Trophoblast cell (in vitro differentiated cells and primary cell): ENCODE results near the gene EXOSC2.
"Not testable (repeated sequence)": the region's sequence is repeated elsewhere in the genome, so short reads cannot be mapped to it uniquely, and the experiment has no call there.

Experiments
- DNase-seq, 2 donors: peaks; one replicate each; pipeline ENCODE4 v3.0.0-alpha.2; 2016
- H2AFZ ChIP-seq: 2 replicates; pipeline ENCODE4 v1.6.1; 2013; ENCODE audit warnings: low read length, moderate library complexity, mild to moderate bottlenecking; ENCODE audit not compliant: insufficient read depth, poor library complexity
- H2AK5ac ChIP-seq: 2 replicates; pipeline ENCODE4 v1.6.1; 2013; ENCODE audit warnings: mild to moderate bottlenecking, low read length
- H2BK120ac ChIP-seq: 2 replicates; pipeline ENCODE4 v1.6.1; 2013; ENCODE audit warnings: low read length, mild to moderate bottlenecking, moderate library complexity; ENCODE audit not compliant: insufficient read depth, poor library complexity
- H2BK12ac ChIP-seq: 2 replicates; pipeline ENCODE4 v1.6.1; 2013; ENCODE audit warnings: mild to moderate bottlenecking, low read length, moderate library complexity
- H2BK5ac ChIP-seq: 2 replicates; pipeline ENCODE4 v1.6.1; 2013; ENCODE audit warnings: low read length, low read depth, moderate library complexity, mild to moderate bottlenecking; ENCODE audit not compliant: poor library complexity
- H3K14ac ChIP-seq: 2 replicates; pipeline ENCODE4 v1.6.1; 2013; ENCODE audit warnings: mild to moderate bottlenecking, low read length
- H3K18ac ChIP-seq: 2 replicates; pipeline ENCODE4 v1.6.1; 2013; ENCODE audit warnings: mild to moderate bottlenecking, low read length
- H3K23ac ChIP-seq: 2 replicates; pipeline ENCODE4 v1.6.1; 2013; ENCODE audit warnings: low read length
- H3K27ac ChIP-seq: 2 replicates; pipeline ENCODE4 v1.5.1; 2013; ENCODE audit warnings: low read depth, mild to moderate bottlenecking, inconsistent platforms, low read length, moderate library complexity
- H3K27me3 ChIP-seq: 2 replicates; pipeline ENCODE4 v1.6.1; 2013; ENCODE audit warnings: inconsistent platforms, mild to moderate bottlenecking, low read length, moderate library complexity; ENCODE audit not compliant: insufficient read depth
- H3K36me3 ChIP-seq, 2 experiments: 1 replicate in 1 of 2; 2 replicates in 1 of 2; pipeline ENCODE4 v1.6.1; 2013; ENCODE audit warnings: low read length in 2 of 2, mild to moderate bottlenecking in 2 of 2, moderate library complexity in 1 of 2; ENCODE audit not compliant: insufficient read depth in 2 of 2, control insufficient read depth in 1 of 2
- H3K4ac ChIP-seq: 2 replicates; pipeline ENCODE4 v1.6.1; 2013; ENCODE audit warnings: low read depth, mild to moderate bottlenecking, low read length, moderate library complexity
- H3K4me1 ChIP-seq, 2 experiments: 1 replicate in 1 of 2; 2 replicates in 1 of 2; pipeline ENCODE4 v1.6.1; 2013; ENCODE audit warnings: low read length in 2 of 2, mild to moderate bottlenecking in 2 of 2, moderate library complexity in 1 of 2; ENCODE audit not compliant: insufficient read depth in 2 of 2, control insufficient read depth in 1 of 2
- H3K4me2 ChIP-seq: 2 replicates; pipeline ENCODE4 v1.6.1; 2013; ENCODE audit warnings: inconsistent platforms, mild to moderate bottlenecking, low read length, moderate library complexity
- H3K4me3 ChIP-seq: 2 replicates; pipeline ENCODE4 v1.5.1; 2013; ENCODE audit warnings: mild to moderate bottlenecking, low read depth, low read length, inconsistent platforms
- H3K79me1 ChIP-seq: one replicate; pipeline ENCODE4 v1.6.1; 2013; ENCODE audit warnings: low read length
- H3K79me2 ChIP-seq: 2 replicates; pipeline ENCODE4 v1.6.1; 2013; ENCODE audit warnings: low read length, mild to moderate bottlenecking; ENCODE audit not compliant: control insufficient read depth, insufficient read depth, poor library complexity
- H3K9ac ChIP-seq: 2 replicates; pipeline ENCODE4 v1.6.1; 2013; ENCODE audit warnings: mild to moderate bottlenecking, low read length
- H3K9me3 ChIP-seq: 2 replicates; pipeline ENCODE4 v1.6.1; 2013; ENCODE audit warnings: low read depth, mild to moderate bottlenecking, control low read depth, inconsistent platforms, low read length; ENCODE audit not compliant: insufficient read depth
- H4K12ac ChIP-seq: 2 replicates; pipeline ENCODE4 v1.6.1; 2013; ENCODE audit warnings: low read depth, mild to moderate bottlenecking, low read length, moderate library complexity
- H4K8ac ChIP-seq: 2 replicates; pipeline ENCODE4 v1.6.1; 2013; ENCODE audit warnings: low read depth, mild to moderate bottlenecking, low read length, moderate library complexity
- H4K91ac ChIP-seq: one replicate; pipeline ENCODE4 v1.6.1; 2013; ENCODE audit warnings: low read depth, mild to moderate bottlenecking, low read length, moderate library complexity
- WGBS: extraction: QIAGEN DNeasy Blood & Tissue Kit; methylation state at CpG from one replicate; pipeline ENCODE4 v1.1.7; 2013; ENCODE audit warnings: missing lambda C conversion rate; ENCODE audit not compliant: insufficient read length, insufficient coverage; ENCODE audit errors: extremely low coverage; 5-methylcytosine and 5-hydroxymethylcytosine counted together

The EXOSC2 gene

DNA sequence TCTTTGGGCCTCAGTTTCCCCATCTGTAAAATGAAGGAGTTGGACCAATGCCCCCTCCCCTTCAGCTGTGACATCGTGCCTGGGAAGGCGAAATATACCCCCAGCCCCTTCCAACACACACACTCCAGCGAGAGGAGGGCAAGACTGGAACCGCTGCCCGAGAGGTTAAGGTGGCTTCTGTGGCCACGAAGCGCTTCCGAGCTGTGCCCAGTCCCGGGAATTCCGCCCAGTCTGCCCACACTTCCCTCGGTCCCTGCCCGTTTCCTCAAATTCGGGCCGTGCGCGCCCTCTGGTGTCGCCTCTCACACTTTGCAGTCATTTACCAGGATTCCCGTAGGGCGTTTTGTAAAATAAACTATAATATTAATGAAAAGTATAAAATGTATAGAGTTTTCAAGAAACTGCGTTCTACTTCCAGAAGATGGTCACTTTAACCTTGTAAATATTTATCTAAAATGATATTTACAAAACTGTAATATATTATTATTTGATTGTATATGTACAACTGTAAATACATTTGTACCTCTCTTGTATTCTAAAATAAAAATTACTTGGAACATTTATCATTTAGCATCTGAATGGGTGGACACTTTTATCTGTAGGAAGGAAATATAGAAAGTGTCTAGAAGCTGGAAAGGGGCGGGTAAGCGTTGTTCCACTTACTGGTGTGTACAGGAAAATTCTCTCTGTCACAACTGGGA is 11.0 kb upstream of the EXOSC2 start:
- Histone ChIP-seq H2AFZ (no peak overlapping the region), H3K4me2 (peak overlapping the region; percentile 100), H3K79me2 (no peaks in the 10 kb centered on the region), H3K4ac (no peak overlapping the region), H3K79me1 (no peaks in the 10 kb centered on the region), H3K27me3 (peaks cover 22% of the 10 kb centered on the region), H4K91ac (no peak overlapping the region), H2BK120ac (no peak overlapping the region), H4K12ac (no peak overlapping the region), H3K27ac (no peak overlapping the region), H3K4me1 (peaks cover 12 to 13% of the 10 kb centered on the region in 2 experiments), H3K9me3 (peaks cover 3% of the 10 kb centered on the region), H3K4me3 (no peak overlapping the region), H2AK5ac (no peak overlapping the region), H4K8ac (no peak overlapping the region), H2BK12ac (no peak overlapping the region), H3K36me3 (no peaks in the 10 kb centered on the region), H3K9ac (no peak overlapping the region), H3K14ac (no peak overlapping the region), H2BK5ac (no peak overlapping the region), H3K23ac (no peak overlapping the region), H3K18ac (no peak overlapping the region)
- peak; percentile 80 to 93 for DNase-seq
- WGBS = no CpG with 5 or more reads among the region's 22 CpGs

DNA sequence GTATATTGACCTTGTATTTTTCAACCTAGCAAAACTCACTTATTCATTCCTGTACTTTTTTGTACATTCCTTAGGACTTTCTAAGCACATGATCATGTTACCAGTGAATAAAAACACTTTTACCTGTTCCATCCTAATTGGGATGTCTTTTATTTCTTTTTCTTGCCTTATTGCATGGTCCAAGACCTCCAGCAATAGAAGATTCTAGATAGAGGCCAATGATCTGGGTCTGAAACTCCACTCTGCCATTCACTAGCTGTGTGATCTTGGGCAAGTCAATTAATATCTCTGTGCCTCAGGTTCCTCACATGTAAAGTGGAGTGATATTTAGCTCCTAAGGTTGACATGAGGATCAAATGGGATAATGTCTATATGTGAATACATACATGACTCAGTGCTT is 8.5 kb upstream of the EXOSC2 start:
- no peak overlapping the region for H3K14ac ChIP-seq

GRCh38 chr9:130685945-130686344 is 7.6 kb upstream of the EXOSC2 start:
- H3K4me1 ChIP-seq = peaks cover 9 to 11% of the 10 kb centered on the region in 2 experiments
- not testable (repeated sequence) for H4K12ac ChIP-seq, H3K27me3 ChIP-seq, H3K23ac ChIP-seq, H3K18ac ChIP-seq, H3K36me3 ChIP-seq, H4K8ac ChIP-seq, H3K79me1 ChIP-seq, H3K27ac ChIP-seq, H2AK5ac ChIP-seq, H3K4ac ChIP-seq, H4K91ac ChIP-seq, H3K79me2 ChIP-seq, H2BK5ac ChIP-seq, H2BK120ac ChIP-seq, H3K4me3 ChIP-seq, H2AFZ ChIP-seq, H2BK12ac ChIP-seq, H3K14ac ChIP-seq, H3K9me3 ChIP-seq, H3K4me2 ChIP-seq, H3K9ac ChIP-seq
- DNase-seq = peak in 1 of 2 donors; percentile 51
- WGBS = no CpG with 5 or more reads among the region's 11 CpGs

More for the DNA sequence above, 8.5 kb upstream of the EXOSC2 start:
- H3K79me2 ChIP-seq = no peaks in the 10 kb centered on the region
- no peak overlapping the region for H4K12ac ChIP-seq
- H3K27me3 ChIP-seq = peaks cover 15% of the 10 kb centered on the region
- H2AFZ ChIP-seq = no peak overlapping the region
- no peak overlapping the region for H4K91ac ChIP-seq
- no peak overlapping the region for H3K4me2 ChIP-seq
- H3K4me3 ChIP-seq = no peak overlapping the region
- peaks cover 12 to 13% of the 10 kb centered on the region in 2 experiments for H3K4me1 ChIP-seq
- H2BK120ac ChIP-seq = no peak overlapping the region
- H3K4ac ChIP-seq = no peak overlapping the region
- no peak for DNase-seq
- no peaks in the 10 kb centered on the region for H3K36me3 ChIP-seq
- H2BK5ac ChIP-seq = no peak overlapping the region
- H4K8ac ChIP-seq = no peak overlapping the region
- H3K9me3 ChIP-seq = peaks cover 3% of the 10 kb centered on the region
- H3K9ac ChIP-seq = no peak overlapping the region
- H3K18ac ChIP-seq = no peak overlapping the region
- H3K23ac ChIP-seq = no peak overlapping the region
- H2BK12ac ChIP-seq = no peak overlapping the region
- H3K79me1 ChIP-seq = no peaks in the 10 kb centered on the region
- H2AK5ac ChIP-seq = no peak overlapping the region
- no peak overlapping the region for H3K27ac ChIP-seq

GRCh38 chr9:130687615-130688014 is 6.0 kb upstream of the EXOSC2 start:
- no peak overlapping the region for H3K9ac ChIP-seq
- peaks cover 3% of the 10 kb centered on the region for H3K9me3 ChIP-seq
- H2BK120ac ChIP-seq = no peak overlapping the region
- H3K4me1 ChIP-seq = peaks cover 0 to 4% of the 10 kb centered on the region in 2 experiments
- no peak overlapping the region for H3K4me3 ChIP-seq
- H3K14ac ChIP-seq = no peak overlapping the region
- no peak overlapping the region for H2AK5ac ChIP-seq
- H2BK5ac ChIP-seq = no peak overlapping the region
- H3K27ac ChIP-seq = no peak overlapping the region
- no peak overlapping the region for H2BK12ac ChIP-seq
- no peak for DNase-seq
- H3K79me1 ChIP-seq = no peaks in the 10 kb centered on the region
- H3K79me2 ChIP-seq = no peaks in the 10 kb centered on the region
- H4K12ac ChIP-seq = no peak overlapping the region
- no peak overlapping the region for H3K4me2 ChIP-seq
- no CpG with 5 or more reads among the region's 2 CpGs for WGBS
- no peak overlapping the region for H4K8ac ChIP-seq
- no peak overlapping the region for H3K18ac ChIP-seq
- no peak overlapping the region for H2AFZ ChIP-seq
- H3K27me3 ChIP-seq = no peaks in the 10 kb centered on the region
- no peaks in the 10 kb centered on the region for H3K36me3 ChIP-seq
- no peak overlapping the region for H3K4ac ChIP-seq
- H3K23ac ChIP-seq = no peak overlapping the region
- H4K91ac ChIP-seq = no peak overlapping the region
